ENCODE data around the gene IFNB1.

DNA sequence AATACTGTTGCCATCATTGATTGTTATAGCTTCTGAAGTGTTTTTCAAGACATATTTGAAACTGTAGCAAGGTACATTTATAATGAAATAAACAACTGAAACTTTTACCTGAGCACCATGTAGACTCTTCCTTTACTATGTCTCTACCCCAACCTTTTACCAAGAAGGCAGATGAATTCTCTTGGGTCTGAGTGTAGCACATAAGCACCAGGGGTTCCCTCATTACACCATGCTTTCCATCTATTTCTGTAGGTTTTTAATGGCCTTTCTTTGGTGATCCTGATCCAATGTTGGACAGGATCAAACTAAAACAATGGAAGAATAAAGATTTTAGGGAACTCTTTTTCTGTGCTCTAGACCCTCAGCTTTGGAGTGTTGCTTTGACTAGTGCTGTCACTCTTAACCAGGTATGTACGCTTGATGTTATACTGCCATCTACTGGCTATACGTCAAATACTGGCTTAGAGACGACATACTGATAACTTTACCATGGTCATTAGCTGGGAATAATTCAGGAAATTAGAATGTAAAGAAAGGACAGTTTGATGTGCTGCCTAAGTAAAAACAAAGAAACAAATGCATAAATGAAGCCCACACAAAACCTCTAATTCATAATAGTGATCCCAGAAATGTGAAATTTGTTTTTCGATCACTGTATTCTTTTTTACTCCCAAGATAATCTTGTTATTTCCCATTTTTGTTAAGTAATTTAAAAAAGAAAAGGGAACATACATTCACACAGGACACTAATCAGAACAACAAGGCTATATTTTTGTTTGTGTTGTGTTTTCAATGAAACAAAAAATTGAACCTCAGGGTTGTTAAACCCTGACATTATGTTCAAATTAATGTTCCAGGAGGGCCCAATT lies 33.2 kb upstream of the IFNB1 start:
- no peak for TF ChIP-seq EZH2 (IDR thresholded peaks at IDR 0.05; ENCODE audit: low read length, missing control alignments)
- TF ChIP-seq, protein P1, sequence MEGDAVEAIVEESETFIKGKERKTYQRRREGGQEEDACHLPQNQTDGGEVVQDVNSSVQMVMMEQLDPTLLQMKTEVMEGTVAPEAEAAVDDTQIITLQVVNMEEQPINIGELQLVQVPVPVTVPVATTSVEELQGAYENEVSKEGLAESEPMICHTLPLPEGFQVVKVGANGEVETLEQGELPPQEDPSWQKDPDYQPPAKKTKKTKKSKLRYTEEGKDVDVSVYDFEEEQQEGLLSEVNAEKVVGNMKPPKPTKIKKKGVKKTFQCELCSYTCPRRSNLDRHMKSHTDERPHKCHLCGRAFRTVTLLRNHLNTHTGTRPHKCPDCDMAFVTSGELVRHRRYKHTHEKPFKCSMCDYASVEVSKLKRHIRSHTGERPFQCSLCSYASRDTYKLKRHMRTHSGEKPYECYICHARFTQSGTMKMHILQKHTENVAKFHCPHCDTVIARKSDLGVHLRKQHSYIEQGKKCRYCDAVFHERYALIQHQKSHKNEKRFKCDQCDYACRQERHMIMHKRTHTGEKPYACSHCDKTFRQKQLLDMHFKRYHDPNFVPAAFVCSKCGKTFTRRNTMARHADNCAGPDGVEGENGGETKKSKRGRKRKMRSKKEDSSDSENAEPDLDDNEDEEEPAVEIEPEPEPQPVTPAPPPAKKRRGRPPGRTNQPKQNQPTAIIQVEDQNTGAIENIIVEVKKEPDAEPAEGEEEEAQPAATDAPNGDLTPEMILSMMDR (conservative IDR thresholded peaks at IDR 0.05 in 1 of 2, IDR thresholded peaks at IDR 0.05 in 1 of 2; ENCODE audit: low read depth in 1 of 2, low read length in 2 of 2), result peak; percentile 79 to 82

Data from fibroblast of lung (primary cell).